ENCODE results near the gene COCH.
"Not testable (repeated sequence)": the region's sequence is repeated elsewhere in the genome, so short reads cannot be mapped to it uniquely, and the experiment has no call there.

The COCH gene

GRCh38 chr14:30897121-30897520, 22.8 kb downstream of the COCH start:
- H3K27me3 ChIP-seq (ENCODE audit: control insufficient read depth, insufficient read depth, low read length); H3K4me1 ChIP-seq (ENCODE audit: control insufficient read depth, insufficient read depth, low read length); H3K27ac ChIP-seq (ENCODE audit: low read depth, low read length); H3K4me3 ChIP-seq (ENCODE audit: low read depth, low read length); H3K9ac ChIP-seq (ENCODE audit: low read length); H3K9me3 ChIP-seq (ENCODE audit: control insufficient read depth, insufficient read depth, low read depth, low read length): not testable (repeated sequence)
- peaks cover 45% of the 10 kb centered on the region for H3K36me3 ChIP-seq (ENCODE audit: control insufficient read depth, insufficient read depth, low read length)

GRCh38 chr14:30903285-30904124, 29.1 kb downstream of the COCH start:
- H3K36me3 ChIP-seq (ENCODE audit: control insufficient read depth, insufficient read depth, low read length): peaks cover 68% of the 10 kb centered on the region
- no peaks in the 10 kb centered on the region for H3K27me3 ChIP-seq (ENCODE audit: control insufficient read depth, insufficient read depth, low read length)
- H3K4me3 ChIP-seq (ENCODE audit: low read depth, low read length): no peak overlapping the region
- no peaks in the 10 kb centered on the region for H3K9me3 ChIP-seq (ENCODE audit: control insufficient read depth, insufficient read depth, low read depth, low read length)
- no peak overlapping the region for H3K27ac ChIP-seq (ENCODE audit: low read depth, low read length)
- H3K4me1 ChIP-seq (ENCODE audit: control insufficient read depth, insufficient read depth, low read length): no peaks in the 10 kb centered on the region
- H3K9ac ChIP-seq (ENCODE audit: low read length): no peak overlapping the region

GRCh38 chr14:30906752-30907658, 32.6 kb downstream of the COCH start:
- no peak overlapping the region for H3K27ac ChIP-seq (ENCODE audit: low read depth, low read length)
- peaks cover 87% of the 10 kb centered on the region for H3K36me3 ChIP-seq (ENCODE audit: control insufficient read depth, insufficient read depth, low read length)
- H3K9me3 ChIP-seq (ENCODE audit: control insufficient read depth, insufficient read depth, low read depth, low read length): no peaks in the 10 kb centered on the region
- H3K4me1 ChIP-seq (ENCODE audit: control insufficient read depth, insufficient read depth, low read length): no peaks in the 10 kb centered on the region
- no peaks in the 10 kb centered on the region for H3K27me3 ChIP-seq (ENCODE audit: control insufficient read depth, insufficient read depth, low read length)
- no peak overlapping the region for H3K9ac ChIP-seq (ENCODE audit: low read length)
- H3K4me3 ChIP-seq (ENCODE audit: low read depth, low read length): no peak overlapping the region

GRCh38 chr14:30907659-30908057, 33.3 kb downstream of the COCH start:
- Histone ChIP-seq H3K4me3 (ENCODE audit: low read depth, low read length) (no peak overlapping the region), H3K4me1 (ENCODE audit: control insufficient read depth, insufficient read depth, low read length) (no peaks in the 10 kb centered on the region), H3K27ac (ENCODE audit: low read depth, low read length) (no peak overlapping the region), H3K9ac (ENCODE audit: low read length) (no peak overlapping the region), H3K9me3 (ENCODE audit: control insufficient read depth, insufficient read depth, low read depth, low read length) (no peaks in the 10 kb centered on the region), H3K27me3 (ENCODE audit: control insufficient read depth, insufficient read depth, low read length) (no peaks in the 10 kb centered on the region), H3K36me3 (ENCODE audit: control insufficient read depth, insufficient read depth, low read length) (peaks cover 85% of the 10 kb centered on the region)

- peaks cover 77% of the 10 kb centered on the region for H3K36me3 ChIP-seq (ENCODE audit: control insufficient read depth, insufficient read depth, low read length)
- H3K9ac ChIP-seq (ENCODE audit: low read length): no peak overlapping the region
- H3K4me3 ChIP-seq (ENCODE audit: low read depth, low read length): no peak overlapping the region
- H3K27ac ChIP-seq (ENCODE audit: low read depth, low read length): no peak overlapping the region
- no peaks in the 10 kb centered on the region for H3K4me1 ChIP-seq (ENCODE audit: control insufficient read depth, insufficient read depth, low read length)
- no peaks in the 10 kb centered on the region for H3K9me3 ChIP-seq (ENCODE audit: control insufficient read depth, insufficient read depth, low read depth, low read length)
- no peaks in the 10 kb centered on the region for H3K27me3 ChIP-seq (ENCODE audit: control insufficient read depth, insufficient read depth, low read length)
These were observed 34.5 kb downstream of the COCH start for GRCh38 chr14:30908826-30909225.

- no peaks in the 10 kb centered on the region for H3K9me3 ChIP-seq (ENCODE audit: control insufficient read depth, insufficient read depth, low read depth, low read length)
- H3K27ac ChIP-seq (ENCODE audit: low read depth, low read length): no peak overlapping the region
- H3K27me3 ChIP-seq (ENCODE audit: control insufficient read depth, insufficient read depth, low read length): no peaks in the 10 kb centered on the region
- H3K9ac ChIP-seq (ENCODE audit: low read length): no peak overlapping the region
- H3K4me3 ChIP-seq (ENCODE audit: low read depth, low read length): no peak overlapping the region
- peaks cover 33% of the 10 kb centered on the region for H3K36me3 ChIP-seq (ENCODE audit: control insufficient read depth, insufficient read depth, low read length)
- no peaks in the 10 kb centered on the region for H3K4me1 ChIP-seq (ENCODE audit: control insufficient read depth, insufficient read depth, low read length)
These were observed 40.5 kb downstream of the COCH start for GRCh38 chr14:30914812-30915211.

GRCh38 chr14:30915596-30915995, 41.2 kb downstream of the COCH start:
- Histone ChIP-seq H3K9ac (ENCODE audit: low read length) (no peak overlapping the region), H3K4me1 (ENCODE audit: control insufficient read depth, insufficient read depth, low read length) (no peaks in the 10 kb centered on the region), H3K27me3 (ENCODE audit: control insufficient read depth, insufficient read depth, low read length) (no peaks in the 10 kb centered on the region), H3K36me3 (ENCODE audit: control insufficient read depth, insufficient read depth, low read length) (peaks cover 27% of the 10 kb centered on the region), H3K9me3 (ENCODE audit: control insufficient read depth, insufficient read depth, low read depth, low read length) (no peaks in the 10 kb centered on the region), H3K4me3 (ENCODE audit: low read depth, low read length) (no peak overlapping the region), H3K27ac (ENCODE audit: low read depth, low read length) (no peak overlapping the region)

- Histone ChIP-seq H3K36me3 (ENCODE audit: control insufficient read depth, insufficient read depth, low read length) (peaks cover 17% of the 10 kb centered on the region), H3K27ac (ENCODE audit: low read depth, low read length) (no peak overlapping the region)
These were observed 46.9 kb downstream of the COCH start for GRCh38 chr14:30921305-30921704.

GRCh38 chr14:30921788-30922187, 47.4 kb downstream of the COCH start:
- Histone ChIP-seq H3K36me3 (ENCODE audit: control insufficient read depth, insufficient read depth, low read length) (peaks cover 16% of the 10 kb centered on the region), H3K9ac (ENCODE audit: low read length) (no peak overlapping the region), H3K27ac (ENCODE audit: low read depth, low read length) (no peak overlapping the region), H3K4me1 (ENCODE audit: control insufficient read depth, insufficient read depth, low read length) (peaks cover 6% of the 10 kb centered on the region; the same call in 1 of the 2 replicates), H3K27me3 (ENCODE audit: control insufficient read depth, insufficient read depth, low read length) (no peaks in the 10 kb centered on the region), H3K9me3 (ENCODE audit: control insufficient read depth, insufficient read depth, low read depth, low read length) (no peaks in the 10 kb centered on the region), H3K4me3 (ENCODE audit: low read depth, low read length) (no peak overlapping the region)

More at GRCh38 chr14:30921305-30921704, 46.9 kb downstream of the COCH start:
- Histone ChIP-seq H3K9me3 (ENCODE audit: control insufficient read depth, insufficient read depth, low read depth, low read length) (no peaks in the 10 kb centered on the region), H3K4me1 (ENCODE audit: control insufficient read depth, insufficient read depth, low read length) (peaks cover 6% of the 10 kb centered on the region; the same call in 1 of the 2 replicates), H3K27me3 (ENCODE audit: control insufficient read depth, insufficient read depth, low read length) (no peaks in the 10 kb centered on the region), H3K4me3 (ENCODE audit: low read depth, low read length) (no peak overlapping the region), H3K9ac (ENCODE audit: low read length) (no peak overlapping the region)

GRCh38 chr14:30925254-30925653, 50.9 kb downstream of the COCH start:
- peaks cover 6% of the 10 kb centered on the region; the same call in 1 of the 2 replicates for H3K4me1 ChIP-seq (ENCODE audit: control insufficient read depth, insufficient read depth, low read length)
- no peak overlapping the region for H3K27ac ChIP-seq (ENCODE audit: low read depth, low read length)
- H3K4me3 ChIP-seq (ENCODE audit: low read depth, low read length): no peak overlapping the region

GRCh38 chr14:30928462-30928861, 54.1 kb downstream of the COCH start:
- Histone ChIP-seq H3K36me3 (ENCODE audit: control insufficient read depth, insufficient read depth, low read length) (peaks cover 7% of the 10 kb centered on the region; the same call in 1 of the 2 replicates), H3K4me3 (ENCODE audit: low read depth, low read length) (no peak overlapping the region), H3K9me3 (ENCODE audit: control insufficient read depth, insufficient read depth, low read depth, low read length) (no peaks in the 10 kb centered on the region), H3K4me1 (ENCODE audit: control insufficient read depth, insufficient read depth, low read length) (peaks cover 6% of the 10 kb centered on the region; the same call in 1 of the 2 replicates), H3K27me3 (ENCODE audit: control insufficient read depth, insufficient read depth, low read length) (no peaks in the 10 kb centered on the region), H3K27ac (ENCODE audit: low read depth, low read length) (no peak overlapping the region), H3K9ac (ENCODE audit: low read length) (no peak overlapping the region)

More at GRCh38 chr14:30925254-30925653, 50.9 kb downstream of the COCH start:
- Histone ChIP-seq H3K9me3 (ENCODE audit: control insufficient read depth, insufficient read depth, low read depth, low read length) (no peaks in the 10 kb centered on the region), H3K27me3 (ENCODE audit: control insufficient read depth, insufficient read depth, low read length) (no peaks in the 10 kb centered on the region), H3K36me3 (ENCODE audit: control insufficient read depth, insufficient read depth, low read length) (peaks cover 8% of the 10 kb centered on the region; the same call in 1 of the 2 replicates), H3K9ac (ENCODE audit: low read length) (no peak overlapping the region)

Measured in HUES6 (cell line).